Heart left ventricle (tissue), 16 donors: ENCODE data around the gene CCT8L2. TPM values are rescaled to one million over a fixed set of nuclear protein-coding genes. Genes with fewer than 3 reads are reported as not detected.
A peak's percentile ranks its signal among the peaks of the same experiment; 100 is the strongest.
"Not testable (repeated sequence)": the region's sequence is repeated elsewhere in the genome, so short reads cannot be mapped to it uniquely, and the experiment has no call there.

Experiments
- ATAC-seq, 4 donors: fragments of 200-7000 bp; cut with Tn5 transposase; one replicate each; pipeline ENCODE4 v1.9.1; 2020 to 2022; ENCODE audit warnings: moderate library complexity in 4 of 4, mild to moderate bottlenecking in 3 of 4, moderate number of reproducible peaks in 1 of 4
- DNase-seq, 5 donors: peaks; one replicate each; pipeline ENCODE4 v3.0.0-alpha.2; 2020
- H3K27ac ChIP-seq, 12 donors: fragments of 200-600 bp; sonication (generic) in 4 of 12; one replicate each; pipeline versions ENCODE4 v1.5.0 to v1.8.0; 2016 to 2022; ENCODE audit warnings: mild to moderate bottlenecking in 2 of 12
- H3K27me3 ChIP-seq, 9 donors: fragments of 200-600 bp; sonication (generic) in 2 of 9; one replicate each; pipeline versions ENCODE4 v1.5.1 to v1.8.0; 2016 to 2022; ENCODE audit warnings: mild to moderate bottlenecking in 3 of 9
- H3K36me3 ChIP-seq, 9 donors: fragments of 200-600 bp; sonication (generic) in 2 of 9; one replicate each; pipeline versions ENCODE4 v1.5.0 to v1.8.0; 2018 to 2022; ENCODE audit warnings: mild to moderate bottlenecking in 2 of 9
- H3K4me1 ChIP-seq, 12 donors: fragments of 200-600 bp; sonication (generic) in 4 of 12; one replicate each; pipeline versions ENCODE4 v1.5.0 to v1.8.0; 2016 to 2022; ENCODE audit warnings: mild to moderate bottlenecking in 3 of 12
- H3K4me3 ChIP-seq, 12 donors: fragments of 200-600 bp; sonication (generic) in 4 of 12; one replicate each; pipeline versions ENCODE4 v1.5.0 to v1.8.0; 2017 to 2022; ENCODE audit warnings: mild to moderate bottlenecking in 9 of 12, moderate library complexity in 4 of 12
- H3K9me3 ChIP-seq, 12 donors: fragments of 200-600 bp; sonication (generic) in 4 of 12; one replicate each; pipeline versions ENCODE4 v1.5.0 to v1.8.0; 2016 to 2022; ENCODE audit warnings: mild to moderate bottlenecking in 1 of 12
- POLR2A ChIP-seq, 2 donors: fragments of 450-650 bp; IDR thresholded peaks; one replicate each; pipeline ENCODE4 v1.6.1; 2017; ENCODE audit warnings: antibody characterized with exemption in 2 of 2, mild to moderate bottlenecking in 2 of 2, moderate library complexity in 2 of 2
- WGBS, 4 donors: extraction: QIAGEN DNeasy Blood & Tissue Kit in 2 of 4; methylation state at CpG; one replicate each; pipeline versions ENCODE4 v1.1.5 to v1.1.7; 2013 to 2018; 5-methylcytosine and 5-hydroxymethylcytosine counted together
- intact Hi-C, 10 donors: fragments of 100-400 bp; cut with DNase I; formaldehyde crosslinking; loops; one replicate each; pipeline versions ENCODE4 v1.11.1 to v1.14.2; 2022
- polyA plus RNA-seq, 2 donors: library from polyadenylated mRNA; stranded (reverse); fragments of 200-250 nt; gene quantifications; one replicate each; pipeline ENCODE4 v1.2.3, GENCODE V29; 2013
- total RNA-seq, 9 donors: library from RNA; depleted of rRNA in 2 of 9; stranded (reverse); fragments of >200 nt in 2 of 9; fragmentation: NEBNext Ultra II Directional in 3 of 9; extraction: Animal tissue kit (Norgen Biotek cat#: 25700) in 3 of 9; gene quantifications; one replicate each; pipeline versions ENCODE4 v1.1.0 to v1.2.4, GENCODE V29; 2016 to 2023
- TF ChIP-seq, protein P1 (sequence below), 12 donors: fragments of 200-600 bp; sonication (generic) in 4 of 12; IDR thresholded peaks; one replicate each; pipeline versions ENCODE4 v1.5.0 to v1.8.0; 2018 to 2022; ENCODE audit warnings: antibody characterized with exemption in 12 of 12, mild to moderate bottlenecking in 5 of 12
- donor health status: ischemic (EF 13 %, LVEDD 7.1; RV severe dilation, severe dysfunction).
- donor health status: healthy with polysubstance abuse.
- donor health status: DM: no; HTN: yes; CAD: no.
- donor health status: DM: no; HTN: no; CAD: no.
- donor health status: ischemic (EF 25% LVEDD 6.9; RV normal size, moderate dysfunction).
- donor health status: ischemic (EF 25% LVEDD 5.7; RV mildly dilated, moderate dysfunction).
- donor health status: healthy.
- donor health status: DM: yes; HTN: yes; CAD: no.
- donor health status: ischemic (EF 35%, LVEDD 5.7; RV mildly dilated, moderate dysfunction).
- donor health status: nonischemic (EF 11% LVEDD 7.7; RV severe dilation, severe dysfunction).
- donor health status: DM: yes; HTN: yes; CAD: no.
- donor health status: PGD.
- donor health status: ischemic (EF 29% LVEDD 5.4; RV normal size, mild dysfunction).
- donor health status: nonischemic (EF 23%, LVEDD 6.1; RV moderate dilation, normal function).

The CCT8L2 gene
- total and polyA plus RNA-seq, 11 donors, result not detected

DNA sequence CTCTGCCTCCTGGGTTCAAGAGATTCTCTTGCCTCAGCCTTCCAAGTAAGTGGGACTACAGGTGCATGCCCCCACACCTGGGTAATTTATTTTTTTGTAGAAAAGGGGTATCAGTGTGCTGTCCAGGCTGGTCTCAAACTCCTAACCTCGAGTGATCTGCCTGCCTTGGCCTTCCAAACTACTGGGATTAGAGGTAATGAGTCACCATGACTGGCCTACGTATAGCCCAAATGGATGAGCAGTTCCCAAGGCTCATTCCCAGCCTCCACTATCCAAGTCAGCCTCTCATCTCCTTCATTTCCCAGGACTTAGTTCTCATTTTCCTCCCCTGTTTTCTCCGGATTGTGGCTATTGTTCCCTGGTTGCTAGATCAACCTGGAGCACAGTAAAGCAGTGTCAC, 5.6 kb downstream of the CCT8L2 start:
- no peak for TF ChIP-seq POLR2A (IDR thresholded peaks at IDR 0.05)
- TF ChIP-seq, protein P1, sequence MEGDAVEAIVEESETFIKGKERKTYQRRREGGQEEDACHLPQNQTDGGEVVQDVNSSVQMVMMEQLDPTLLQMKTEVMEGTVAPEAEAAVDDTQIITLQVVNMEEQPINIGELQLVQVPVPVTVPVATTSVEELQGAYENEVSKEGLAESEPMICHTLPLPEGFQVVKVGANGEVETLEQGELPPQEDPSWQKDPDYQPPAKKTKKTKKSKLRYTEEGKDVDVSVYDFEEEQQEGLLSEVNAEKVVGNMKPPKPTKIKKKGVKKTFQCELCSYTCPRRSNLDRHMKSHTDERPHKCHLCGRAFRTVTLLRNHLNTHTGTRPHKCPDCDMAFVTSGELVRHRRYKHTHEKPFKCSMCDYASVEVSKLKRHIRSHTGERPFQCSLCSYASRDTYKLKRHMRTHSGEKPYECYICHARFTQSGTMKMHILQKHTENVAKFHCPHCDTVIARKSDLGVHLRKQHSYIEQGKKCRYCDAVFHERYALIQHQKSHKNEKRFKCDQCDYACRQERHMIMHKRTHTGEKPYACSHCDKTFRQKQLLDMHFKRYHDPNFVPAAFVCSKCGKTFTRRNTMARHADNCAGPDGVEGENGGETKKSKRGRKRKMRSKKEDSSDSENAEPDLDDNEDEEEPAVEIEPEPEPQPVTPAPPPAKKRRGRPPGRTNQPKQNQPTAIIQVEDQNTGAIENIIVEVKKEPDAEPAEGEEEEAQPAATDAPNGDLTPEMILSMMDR (IDR thresholded peaks at IDR 0.05), result no peak
- Histone ChIP-seq H3K4me1 (no peaks in the 10 kb centered on the region), H3K4me3 (no peak overlapping the region), H3K9me3 (no peaks in the 10 kb centered on the region), H3K27me3 (no peaks in the 10 kb centered on the region), H3K27ac (no peak overlapping the region), H3K36me3 (no peaks in the 10 kb centered on the region)
- ATAC-seq, result no peak
- no peak for DNase-seq
- WGBS, 4 donors, result 52 to 67% (median 61%) methylated on average over 3 of the region's 3 CpGs
- intact Hi-C loops, result no loop called here

DNA sequence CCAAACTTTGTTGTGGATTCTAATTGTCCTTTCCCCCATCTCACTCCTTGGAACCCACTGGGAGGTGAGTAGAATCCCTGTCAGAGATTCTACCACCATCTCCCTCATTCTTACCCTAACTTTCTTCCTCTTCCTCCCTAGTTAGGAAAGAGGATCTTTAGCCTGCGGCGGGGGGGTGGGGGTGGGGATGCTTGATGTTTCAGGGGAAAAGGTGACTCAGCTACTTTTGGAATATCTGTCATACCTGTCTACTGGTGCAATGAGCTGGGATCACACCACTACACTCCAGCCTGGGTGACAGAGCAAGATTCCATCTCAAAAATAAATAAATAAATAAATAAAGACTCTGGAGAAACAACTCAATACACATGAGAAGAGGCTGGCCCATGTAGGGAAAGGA, 6.4 kb downstream of the CCT8L2 start:
- DNase-seq, result no peak
- Histone ChIP-seq H3K9me3 (no peaks in the 10 kb centered on the region), H3K4me1 (no peaks in the 10 kb centered on the region), H3K4me3 (no peak overlapping the region), H3K27me3 (no peaks in the 10 kb centered on the region), H3K36me3 (no peaks in the 10 kb centered on the region), H3K27ac (no peak overlapping the region)
- 73 to 89% (median 83%) methylated on average over 2 of the region's 2 CpGs for WGBS, 4 donors
- ATAC-seq, result no peak
- TF ChIP-seq POLR2A (IDR thresholded peaks at IDR 0.05), result no peak
- TF ChIP-seq, protein P1 (IDR thresholded peaks at IDR 0.05), result no peak
- intact Hi-C loops, result no loop called here

DNA sequence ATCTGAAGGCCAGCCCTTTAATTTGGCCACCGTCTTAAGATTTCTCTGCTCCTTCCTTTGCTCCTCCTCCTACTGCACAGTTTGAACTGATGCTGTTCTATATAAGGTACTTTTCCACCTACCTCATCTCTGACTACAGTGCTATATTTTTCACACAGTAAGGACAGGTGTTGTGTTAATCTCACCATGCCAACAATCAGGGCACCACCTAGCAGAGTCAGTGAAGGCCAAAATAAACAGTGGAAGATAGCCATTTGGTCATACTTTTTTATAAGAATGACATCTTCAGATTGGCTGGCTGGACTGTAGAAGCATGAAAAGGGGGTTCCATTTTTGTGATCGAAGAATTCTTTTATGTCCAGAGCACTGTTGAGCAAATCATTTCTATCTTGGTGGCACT, 11.7 kb downstream of the CCT8L2 start:
- DNase-seq, H3K4me1 ChIP-seq, H3K36me3 ChIP-seq, H3K27ac ChIP-seq, intact Hi-C loops, ATAC-seq, H3K4me3 ChIP-seq, H3K9me3 ChIP-seq: not testable (repeated sequence)
- 56 to 83% (median 76%) methylated on average over 1 of the region's 2 CpGs for WGBS, 4 donors
- H3K27me3 ChIP-seq, result peaks cover 0 to 11% (median 0%) of the 10 kb centered on the region in 9 donors

DNA sequence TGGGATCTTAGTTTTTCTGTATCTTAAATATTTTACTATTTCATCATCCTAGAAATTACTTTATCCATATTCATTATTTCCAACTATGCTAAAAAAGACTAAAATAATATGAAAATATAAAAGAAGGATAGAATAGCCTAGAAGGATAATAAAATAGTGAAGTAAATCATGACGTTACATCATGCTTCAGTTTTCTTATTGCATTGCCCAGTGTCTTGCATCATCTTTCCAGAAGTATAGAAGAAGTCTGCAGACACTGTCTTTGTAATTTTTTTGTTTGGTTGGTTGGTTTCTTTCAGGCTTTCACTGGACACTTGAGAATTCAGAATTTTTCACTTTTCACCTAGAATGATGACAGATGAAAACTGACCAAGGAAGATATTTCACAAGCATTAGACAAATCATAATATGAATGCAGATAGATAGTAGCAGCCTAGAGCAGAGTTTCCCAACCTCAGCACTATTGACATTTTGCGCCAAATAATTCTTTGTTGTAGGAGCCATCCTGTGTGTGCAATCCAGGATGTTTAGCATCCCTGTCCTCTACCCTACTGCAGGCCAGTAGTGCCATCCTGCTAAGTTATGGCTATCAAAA, 23.3 kb downstream of the CCT8L2 start:
- WGBS, 4 donors, result 49 to 79% (median 75%) methylated on average over 2 of the region's 2 CpGs
- H3K36me3 ChIP-seq, DNase-seq, H3K9me3 ChIP-seq, ATAC-seq, H3K4me3 ChIP-seq, H3K27me3 ChIP-seq, H3K27ac ChIP-seq, intact Hi-C loops, H3K4me1 ChIP-seq: not testable (repeated sequence)

DNA sequence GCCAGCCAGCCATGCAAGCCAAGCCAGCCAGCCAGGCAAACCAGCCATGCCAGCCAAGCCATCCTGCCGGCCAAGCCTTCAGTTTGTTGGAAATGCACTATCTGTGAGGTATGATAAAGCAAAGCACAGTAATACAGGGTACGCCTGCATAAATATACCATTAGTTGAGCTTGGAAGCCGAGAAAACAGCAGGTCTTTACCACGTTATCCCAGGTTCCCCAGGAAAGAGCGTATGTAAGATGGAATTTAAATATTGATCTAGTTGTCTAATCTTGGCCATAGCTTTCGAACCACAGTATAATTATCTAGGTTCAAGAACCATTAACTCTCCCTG, 24.2 kb downstream of the CCT8L2 start:
- Histone ChIP-seq H3K36me3 (no peaks in the 10 kb centered on the region), H3K4me3 (no peak overlapping the region), H3K9me3 (no peaks in the 10 kb centered on the region), H3K27me3 (peaks cover 0 to 4% (median 0%) of the 10 kb centered on the region in 9 donors), H3K27ac (no peak overlapping the region), H3K4me1 (no peaks in the 10 kb centered on the region)
- WGBS, 4 donors, result 83 to 89% (median 85%) methylated on average over 6 of the region's 6 CpGs
- DNase-seq (no peak), ATAC-seq (no peak)
- TF ChIP-seq POLR2A (IDR thresholded peaks at IDR 0.05), result no peak
- TF ChIP-seq, protein P1 (IDR thresholded peaks at IDR 0.05), result no peak
- intact Hi-C loops, result no loop called here

DNA sequence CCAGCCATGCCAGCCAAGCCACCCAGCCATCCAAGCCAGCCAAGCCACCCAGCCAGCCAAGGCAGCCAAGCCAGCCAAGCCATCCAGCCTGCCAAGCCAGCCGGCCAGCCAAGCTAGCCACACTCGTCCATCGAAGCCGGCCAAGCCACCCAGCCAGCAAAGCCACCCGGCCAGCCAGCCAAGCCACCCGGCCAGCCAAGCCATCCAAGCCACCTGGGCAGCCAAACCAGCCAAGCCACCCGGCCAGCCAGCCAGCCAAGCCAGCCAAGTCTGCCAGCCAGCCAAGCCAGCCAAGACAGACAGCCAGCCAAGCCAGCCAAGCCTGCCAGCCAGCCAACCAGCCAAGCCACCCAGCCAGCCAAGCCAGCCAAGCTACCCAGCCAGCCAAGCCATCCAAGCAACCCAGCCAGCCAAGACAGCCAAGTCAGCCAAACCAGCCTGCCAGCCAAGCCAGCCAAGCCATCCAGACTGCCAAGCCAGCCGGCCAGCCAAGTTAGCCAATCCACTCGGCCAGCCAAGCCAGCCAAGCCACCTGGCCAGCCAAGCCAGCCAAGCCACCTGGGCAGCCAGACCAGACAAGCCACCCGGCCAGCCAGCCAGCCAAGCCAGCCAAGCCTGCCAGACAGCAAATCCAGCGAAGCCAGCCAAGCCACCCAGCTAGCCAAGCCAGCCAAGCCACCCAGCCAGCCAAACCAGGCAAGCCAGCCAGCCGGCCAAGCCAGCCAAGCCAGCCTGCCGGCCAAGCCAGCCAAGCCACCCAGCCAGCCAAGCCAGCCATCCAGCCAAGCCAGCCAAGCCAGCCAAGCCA, 24.8 kb downstream of the CCT8L2 start:
- intact Hi-C loops, H3K36me3 ChIP-seq, H3K4me3 ChIP-seq, H3K27ac ChIP-seq, H3K9me3 ChIP-seq, ATAC-seq, H3K27me3 ChIP-seq, H3K4me1 ChIP-seq: not testable (repeated sequence)
- peak in 1 of 5 donors; percentile 18 for DNase-seq
- 82 to 90% (median 85%) methylated on average over 4 to 13 of the region's 13 CpGs for WGBS, 4 donors

DNA sequence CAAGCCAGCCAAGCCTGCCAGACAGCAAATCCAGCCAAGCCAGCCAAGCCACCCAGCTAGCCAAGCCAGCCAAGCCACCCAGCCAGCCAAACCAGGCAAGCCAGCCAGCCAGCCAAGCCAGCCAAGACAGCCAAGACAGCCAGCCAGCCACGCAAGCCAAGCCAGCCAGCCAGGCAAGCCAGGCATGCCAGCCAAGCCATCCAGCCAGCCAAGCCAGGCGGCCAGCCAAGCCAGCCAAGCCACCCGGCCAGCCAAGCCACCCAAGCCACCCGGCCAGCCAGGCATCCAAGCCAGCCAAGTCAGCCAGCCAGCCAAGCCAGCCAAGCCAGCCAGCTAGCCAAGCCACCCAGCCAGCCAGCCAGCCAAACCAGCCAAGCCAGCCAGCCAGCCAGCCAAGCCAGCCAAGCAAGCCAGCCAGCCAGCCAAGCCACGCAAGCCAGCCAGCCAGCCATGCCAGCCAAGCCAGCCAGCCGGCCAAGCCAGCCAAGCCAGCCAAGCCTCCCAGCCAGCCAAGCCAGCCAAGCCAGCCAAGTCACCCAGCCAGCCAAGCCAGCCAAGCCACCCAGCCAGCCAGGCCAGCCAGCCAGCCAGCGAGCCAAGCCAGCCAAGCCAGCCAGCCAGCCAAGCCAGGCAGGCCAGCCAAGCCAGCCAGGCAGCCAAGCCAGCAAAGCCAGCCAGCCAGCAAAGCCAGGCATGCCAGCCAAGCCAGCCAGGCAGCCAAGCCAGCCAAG, 26.0 kb downstream of the CCT8L2 start:
- H3K27me3 ChIP-seq, intact Hi-C loops, H3K36me3 ChIP-seq, H3K27ac ChIP-seq, ATAC-seq, H3K4me1 ChIP-seq, DNase-seq, H3K9me3 ChIP-seq, H3K4me3 ChIP-seq: not testable (repeated sequence)
- 62 to 100% (median 85%) methylated on average over 3 to 7 of the region's 7 CpGs for WGBS, 4 donors
